Measurements from ENCODE around the gene WNT7B.

Gene WNT7B

GRCh38 chr22:45977003-45977411 lies at the start of gene WNT7B:
WNT7B (minus strand) TSS chr22:45977162; CDS start chr22:45976754, 408 bp downstream.
- no peak for DNase-seq

GRCh38 chr22:46025973-46026898 lies 49.3 kb upstream of the WNT7B start:
- DNase-seq = no peak

DNA sequence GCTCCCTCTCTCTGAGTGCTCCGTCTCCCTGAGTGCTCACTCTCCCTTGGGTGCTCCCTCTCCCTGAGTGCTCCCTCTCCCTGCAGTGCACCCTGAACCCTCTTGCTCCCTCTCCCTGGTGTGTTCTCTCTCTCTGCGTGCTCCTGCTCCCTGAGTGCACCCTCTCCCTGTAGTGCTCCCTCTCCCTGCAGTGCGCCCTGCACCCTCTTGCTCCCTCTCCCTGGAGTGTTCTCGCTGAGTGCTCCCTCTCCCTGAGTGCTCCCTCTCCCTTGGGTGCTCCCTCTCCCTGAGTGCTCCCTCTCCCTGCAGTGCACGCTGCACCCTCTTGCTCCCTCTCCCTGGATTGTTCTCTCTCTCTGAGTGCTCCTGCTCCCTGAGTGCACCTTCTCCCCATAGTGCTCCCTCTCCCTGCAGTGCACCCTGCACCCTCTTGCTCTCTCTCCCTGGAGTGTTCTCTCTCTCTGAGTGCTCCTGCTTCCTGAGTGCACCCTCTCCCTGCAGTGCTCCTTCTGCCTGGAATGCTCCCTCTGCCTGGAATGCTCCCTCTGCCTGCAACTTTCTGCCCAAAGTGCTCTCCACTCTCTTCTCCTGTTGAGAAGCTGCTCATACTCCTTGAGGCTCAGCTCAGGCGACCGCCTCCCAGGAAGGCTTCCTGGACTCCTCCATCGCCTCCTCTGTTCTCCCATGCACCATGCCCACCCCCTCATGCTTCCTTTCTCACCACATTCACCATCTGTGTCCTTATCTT lies 48.4 kb upstream of the WNT7B start:
- peak; percentile 51 for DNase-seq

DNA sequence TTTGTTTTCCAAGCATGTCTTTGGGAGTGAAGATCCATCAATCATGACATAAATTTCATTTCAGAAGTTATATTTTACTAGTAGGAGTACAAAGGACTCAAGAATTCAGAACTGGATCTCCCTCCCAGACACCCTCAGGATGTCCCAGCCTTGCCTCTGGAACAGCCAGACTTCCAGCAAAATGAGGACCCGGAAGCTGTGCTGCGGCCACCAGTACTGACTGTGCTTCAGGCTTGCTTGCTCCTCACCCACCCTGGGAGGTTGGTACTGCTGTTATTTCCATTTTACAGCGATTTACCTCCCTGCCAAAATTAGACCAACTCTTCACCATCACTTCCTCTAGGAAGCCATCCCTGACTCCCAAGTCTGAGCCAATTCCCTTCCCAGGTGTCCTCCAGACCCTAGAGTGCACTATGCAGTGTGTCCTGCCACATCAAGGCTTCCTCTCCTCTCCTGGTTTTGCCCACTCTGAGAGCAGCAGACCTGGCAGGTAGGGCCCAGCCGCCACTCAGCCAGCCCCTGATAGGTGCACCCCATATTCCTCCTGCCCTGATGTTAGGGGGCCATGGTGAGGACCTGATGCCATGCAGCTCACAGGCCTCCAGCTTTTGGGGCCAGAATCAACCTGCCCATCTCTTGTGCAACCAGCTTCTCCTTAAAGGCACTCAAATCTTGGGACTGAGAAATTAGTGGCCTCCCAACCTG lies 47.3 kb upstream of the WNT7B start:
- no peak for DNase-seq

GRCh38 chr22:46023558-46023981 lies 46.6 kb upstream of the WNT7B start:
- DNase-seq = peak; percentile 70

GRCh38 chr22:46022881-46023512 lies 46.0 kb upstream of the WNT7B start:
- DNase-seq = no peak

DNA sequence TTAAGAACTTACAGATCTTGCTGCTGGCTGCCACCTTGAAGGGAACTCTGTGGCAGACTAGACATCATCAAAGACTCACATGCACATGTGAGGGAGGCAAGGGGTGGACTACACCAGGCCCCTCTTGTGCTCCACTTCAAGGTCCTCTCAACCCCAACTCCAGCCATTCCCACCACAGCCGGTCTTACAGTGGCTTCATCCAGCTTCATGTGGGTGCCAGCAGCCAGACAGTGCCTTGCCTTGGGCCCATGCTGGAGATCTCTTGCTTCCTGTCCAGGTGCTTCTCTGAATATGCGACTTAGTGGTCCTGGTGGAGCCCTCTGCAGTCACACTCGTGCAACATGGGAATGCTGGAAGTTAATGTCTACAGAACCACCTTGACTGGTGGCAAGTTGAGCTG lies 44.6 kb upstream of the WNT7B start:
- DNase-seq = no peak

GRCh38 chr22:46019351-46019750 lies 42.4 kb upstream of the WNT7B start:
- DNase-seq = no peak

- DNase-seq = no peak
Observed at GRCh38 chr22:46018859-46019258, 41.9 kb upstream of the WNT7B start.

GRCh38 chr22:46017166-46017565 lies 40.2 kb upstream of the WNT7B start:
- no peak for DNase-seq

- peak; percentile 99 for DNase-seq
Observed at GRCh38 chr22:46013460-46014416, 36.8 kb upstream of the WNT7B start.

DNA sequence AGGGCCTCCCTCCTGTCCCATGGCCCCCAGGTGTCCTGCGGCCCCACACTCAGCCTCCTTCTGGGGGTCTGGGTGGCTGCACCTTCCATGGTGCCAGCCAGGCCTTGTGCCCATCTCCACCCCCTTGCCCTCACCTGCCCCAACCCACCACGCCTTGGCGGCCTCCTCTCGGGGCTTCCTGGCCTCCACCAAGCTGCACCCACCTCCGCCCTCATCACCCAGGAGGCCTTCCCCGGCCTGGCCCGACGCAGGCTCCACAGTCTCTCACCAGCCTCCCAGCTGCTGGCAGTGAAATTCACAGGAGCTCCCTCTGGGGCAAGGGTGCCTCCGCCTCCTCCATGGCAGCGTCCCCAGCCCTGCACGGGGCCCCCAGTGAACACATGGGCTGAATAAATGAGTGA lies 35.9 kb upstream of the WNT7B start:
- DNase-seq = no peak

DNA sequence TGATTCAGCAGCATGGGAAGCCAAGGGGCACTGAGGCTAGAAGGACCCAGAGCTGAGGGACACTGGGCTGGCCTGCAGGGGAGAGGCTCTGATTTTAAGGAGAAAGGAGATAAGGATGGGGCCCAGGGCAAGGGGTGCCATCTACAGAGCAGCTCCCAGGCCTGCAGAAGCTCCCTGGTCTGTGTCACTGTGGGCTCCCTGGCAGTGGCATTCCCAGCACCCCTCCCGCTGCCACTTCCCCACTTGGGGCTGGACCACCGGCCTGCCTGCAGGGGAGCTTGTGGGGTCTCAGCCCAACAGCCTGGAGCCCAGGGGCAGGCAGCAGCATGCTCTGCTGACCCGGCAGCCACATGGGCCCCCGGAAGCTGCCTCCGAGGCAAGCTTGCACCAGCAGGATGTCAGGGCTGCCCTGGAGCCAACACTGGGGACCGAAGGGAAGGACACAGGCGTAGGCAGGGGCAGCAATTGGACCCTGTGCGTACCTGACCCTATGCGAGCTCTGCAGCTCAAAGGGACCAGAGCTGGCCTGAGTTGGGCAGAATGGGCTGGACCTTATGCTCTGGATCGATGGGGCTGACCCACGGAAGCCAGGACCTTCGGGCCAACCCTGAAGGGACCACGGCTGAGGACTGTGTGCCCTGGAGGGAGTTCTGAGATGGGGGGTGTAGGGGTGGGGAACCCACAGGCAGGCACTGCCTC lies 35.4 kb upstream of the WNT7B start:
- no peak for DNase-seq

DNA sequence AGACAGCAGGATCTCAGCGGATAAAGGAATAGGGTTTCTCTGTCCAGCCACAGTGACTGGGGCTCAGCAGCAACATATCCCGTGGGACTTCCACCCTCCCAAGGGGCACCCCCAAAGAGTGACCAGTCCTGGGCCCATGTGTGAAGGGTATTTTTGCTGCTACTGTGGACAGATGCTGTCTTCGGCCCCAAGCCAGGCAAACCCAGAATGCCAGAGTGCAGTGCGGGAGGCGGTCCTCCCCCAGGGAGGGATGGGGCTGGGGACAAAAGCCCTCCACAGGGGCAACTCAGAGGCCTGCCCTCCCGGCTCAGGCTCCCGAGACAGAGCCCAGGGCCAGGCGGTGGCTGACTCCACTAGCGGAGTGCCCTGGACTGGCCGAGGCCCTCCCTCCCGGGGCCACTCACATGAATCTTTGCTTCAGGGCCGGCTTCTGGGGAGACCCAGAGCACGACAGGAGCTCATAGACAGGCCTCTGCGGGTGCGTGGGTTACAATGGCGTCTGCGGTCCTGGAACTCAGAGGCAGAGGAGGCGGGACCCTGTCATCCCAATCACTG lies 34.7 kb upstream of the WNT7B start:
- DNase-seq = no peak

GRCh38 chr22:46010951-46011626 lies 34.1 kb upstream of the WNT7B start:
- DNase-seq = peak; percentile 50

- DNase-seq = no peak
Observed at GRCh38 chr22:46010207-46010867, 33.4 kb upstream of the WNT7B start.

GRCh38 chr22:46009730-46010129 lies 32.8 kb upstream of the WNT7B start:
- no peak for DNase-seq

DNA sequence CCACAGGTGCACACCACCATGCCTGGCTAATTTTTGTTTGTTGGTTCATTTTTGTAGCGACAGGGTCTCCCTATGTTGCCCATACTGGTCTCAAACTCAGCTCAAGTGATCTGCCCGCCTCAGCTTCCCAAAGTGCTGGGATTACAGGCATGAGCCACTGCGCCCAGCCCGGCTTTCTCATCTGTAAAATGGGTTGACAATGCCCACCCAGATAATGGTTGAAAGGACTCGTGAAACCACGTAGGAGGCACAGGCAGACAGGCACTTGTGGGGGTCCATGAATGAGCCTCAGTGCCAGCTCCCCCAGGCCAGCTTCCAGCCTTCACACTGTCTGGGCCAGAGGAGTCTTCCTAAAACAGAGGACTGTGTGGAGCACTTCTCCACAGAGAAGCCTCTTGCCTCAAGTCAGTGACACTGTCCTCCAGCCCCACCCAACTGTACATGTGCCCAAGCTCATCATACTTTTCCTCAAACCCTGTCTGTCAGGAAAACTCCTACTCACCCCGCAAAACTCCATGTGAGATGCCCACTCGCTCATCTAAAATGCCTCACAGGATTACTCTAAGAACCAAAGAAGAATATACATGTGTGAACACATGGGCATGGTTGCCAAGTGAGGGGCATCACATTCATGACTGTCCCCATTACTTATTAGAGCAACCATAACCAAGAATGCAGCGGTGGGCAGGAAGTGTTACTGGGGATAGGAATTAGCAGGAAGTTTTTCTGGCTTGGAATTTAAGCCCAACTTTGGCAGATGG lies 32.1 kb upstream of the WNT7B start:
- DNase-seq = no peak

- DNase-seq = no peak
Observed at GRCh38 chr22:46008291-46008690, 31.3 kb upstream of the WNT7B start.

All from islet precursor cell (in vitro differentiated cells).